ENCODE data around the gene SULT4A1.

GRCh38 chr22:43835736-43836135 is 26.6 kb downstream of the SULT4A1 start:
- TF ChIP-seq POLR2AphosphoS5 (IDR thresholded peaks at IDR 0.05; ENCODE audit: low read depth) (no peak), EZH2 (IDR thresholded peaks at IDR 0.05; ENCODE audit: low read depth, unreplicated experiment) (no peak), EZH2phosphoT487 (IDR thresholded peaks at IDR 0.05; ENCODE audit: unreplicated experiment) (no peak), ZNF114 (CRISPR knock-in tag; IDR thresholded peaks at IDR 0.05) (no peak), NANOG (IDR thresholded peaks at IDR 0.05; ENCODE audit: borderline replicate concordance) (no peak)
- TF ChIP-seq, protein P1, sequence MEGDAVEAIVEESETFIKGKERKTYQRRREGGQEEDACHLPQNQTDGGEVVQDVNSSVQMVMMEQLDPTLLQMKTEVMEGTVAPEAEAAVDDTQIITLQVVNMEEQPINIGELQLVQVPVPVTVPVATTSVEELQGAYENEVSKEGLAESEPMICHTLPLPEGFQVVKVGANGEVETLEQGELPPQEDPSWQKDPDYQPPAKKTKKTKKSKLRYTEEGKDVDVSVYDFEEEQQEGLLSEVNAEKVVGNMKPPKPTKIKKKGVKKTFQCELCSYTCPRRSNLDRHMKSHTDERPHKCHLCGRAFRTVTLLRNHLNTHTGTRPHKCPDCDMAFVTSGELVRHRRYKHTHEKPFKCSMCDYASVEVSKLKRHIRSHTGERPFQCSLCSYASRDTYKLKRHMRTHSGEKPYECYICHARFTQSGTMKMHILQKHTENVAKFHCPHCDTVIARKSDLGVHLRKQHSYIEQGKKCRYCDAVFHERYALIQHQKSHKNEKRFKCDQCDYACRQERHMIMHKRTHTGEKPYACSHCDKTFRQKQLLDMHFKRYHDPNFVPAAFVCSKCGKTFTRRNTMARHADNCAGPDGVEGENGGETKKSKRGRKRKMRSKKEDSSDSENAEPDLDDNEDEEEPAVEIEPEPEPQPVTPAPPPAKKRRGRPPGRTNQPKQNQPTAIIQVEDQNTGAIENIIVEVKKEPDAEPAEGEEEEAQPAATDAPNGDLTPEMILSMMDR (conservative IDR thresholded peaks at IDR 0.05; ENCODE audit: low read depth in 2 of 2): no peak
- TF ChIP-seq, protein P2, sequence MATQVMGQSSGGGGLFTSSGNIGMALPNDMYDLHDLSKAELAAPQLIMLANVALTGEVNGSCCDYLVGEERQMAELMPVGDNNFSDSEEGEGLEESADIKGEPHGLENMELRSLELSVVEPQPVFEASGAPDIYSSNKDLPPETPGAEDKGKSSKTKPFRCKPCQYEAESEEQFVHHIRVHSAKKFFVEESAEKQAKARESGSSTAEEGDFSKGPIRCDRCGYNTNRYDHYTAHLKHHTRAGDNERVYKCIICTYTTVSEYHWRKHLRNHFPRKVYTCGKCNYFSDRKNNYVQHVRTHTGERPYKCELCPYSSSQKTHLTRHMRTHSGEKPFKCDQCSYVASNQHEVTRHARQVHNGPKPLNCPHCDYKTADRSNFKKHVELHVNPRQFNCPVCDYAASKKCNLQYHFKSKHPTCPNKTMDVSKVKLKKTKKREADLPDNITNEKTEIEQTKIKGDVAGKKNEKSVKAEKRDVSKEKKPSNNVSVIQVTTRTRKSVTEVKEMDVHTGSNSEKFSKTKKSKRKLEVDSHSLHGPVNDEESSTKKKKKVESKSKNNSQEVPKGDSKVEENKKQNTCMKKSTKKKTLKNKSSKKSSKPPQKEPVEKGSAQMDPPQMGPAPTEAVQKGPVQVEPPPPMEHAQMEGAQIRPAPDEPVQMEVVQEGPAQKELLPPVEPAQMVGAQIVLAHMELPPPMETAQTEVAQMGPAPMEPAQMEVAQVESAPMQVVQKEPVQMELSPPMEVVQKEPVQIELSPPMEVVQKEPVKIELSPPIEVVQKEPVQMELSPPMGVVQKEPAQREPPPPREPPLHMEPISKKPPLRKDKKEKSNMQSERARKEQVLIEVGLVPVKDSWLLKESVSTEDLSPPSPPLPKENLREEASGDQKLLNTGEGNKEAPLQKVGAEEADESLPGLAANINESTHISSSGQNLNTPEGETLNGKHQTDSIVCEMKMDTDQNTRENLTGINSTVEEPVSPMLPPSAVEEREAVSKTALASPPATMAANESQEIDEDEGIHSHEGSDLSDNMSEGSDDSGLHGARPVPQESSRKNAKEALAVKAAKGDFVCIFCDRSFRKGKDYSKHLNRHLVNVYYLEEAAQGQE (IDR thresholded peaks at IDR 0.05; ENCODE audit: unreplicated experiment): no peak

Data from GM23338 (cell line).